Dedifferentiated amniotic fluid mesenchymal stem cell (primary cell): ENCODE measurements around the gene KREMEN2.
A peak's percentile ranks its signal among the peaks of the same experiment; 100 is the strongest.

ENCODE experiments used
- DNase-seq: peaks from one replicate; pipeline ENCODE4 v3.0.0-alpha.2; 2016; ENCODE audit errors: extremely low spot score

KREMEN2 gene

GRCh38 chr16:2980227-2981176 is 16.4 kb downstream of the KREMEN2 start, which contains the start of gene PKMYT1:
PKMYT1 (minus strand) TSS chr16:2980446; CDS start chr16:2979657, 789 bp downstream.
- DNase-seq: peak; percentile 76

GRCh38 chr16:2981177-2981898 is 17.3 kb downstream of the KREMEN2 start:
- DNase-seq: no peak

GRCh38 chr16:2981899-2982250 is 17.8 kb downstream of the KREMEN2 start:
- DNase-seq: no peak

- DNase-seq: no peak
These were observed 18.3 kb downstream of the KREMEN2 start for GRCh38 chr16:2982402-2982801.

GRCh38 chr16:2983706-2984136 is 19.6 kb downstream of the KREMEN2 start:
- DNase-seq: peak; percentile 77

- no peak for DNase-seq
These were observed 21.4 kb downstream of the KREMEN2 start for GRCh38 chr16:2985462-2985861.

GRCh38 chr16:2985893-2986355 is 21.8 kb downstream of the KREMEN2 start:
- no peak for DNase-seq

GRCh38 chr16:2986623-2987188 is 22.6 kb downstream of the KREMEN2 start:
- no peak for DNase-seq

- DNase-seq: no peak
These were observed 23.2 kb downstream of the KREMEN2 start for GRCh38 chr16:2987286-2987685.

- no peak for DNase-seq
These were observed 23.8 kb downstream of the KREMEN2 start for GRCh38 chr16:2987833-2988232.

- DNase-seq: no peak
These were observed 24.6 kb downstream of the KREMEN2 start for GRCh38 chr16:2988590-2989099.

- no peak for DNase-seq
These were observed 26.8 kb downstream of the KREMEN2 start for GRCh38 chr16:2990891-2991290.

- no peak for DNase-seq
These were observed 27.6 kb downstream of the KREMEN2 start for GRCh38 chr16:2991566-2992261.

GRCh38 chr16:2992383-2993081 is 28.5 kb downstream of the KREMEN2 start:
- no peak for DNase-seq

GRCh38 chr16:2996298-2996697 is 32.2 kb downstream of the KREMEN2 start:
- DNase-seq: no peak

- DNase-seq: no peak
These were observed 35.9 kb downstream of the KREMEN2 start for GRCh38 chr16:2999929-3000328.

GRCh38 chr16:3000540-3000939 is 36.5 kb downstream of the KREMEN2 start:
- DNase-seq: no peak

GRCh38 chr16:3001316-3001715 is 37.2 kb downstream of the KREMEN2 start:
- no peak for DNase-seq

- DNase-seq: peak; percentile 89
These were observed 39.7 kb downstream of the KREMEN2 start for GRCh38 chr16:3003582-3004270.

GRCh38 chr16:3004319-3004718 is 40.2 kb downstream of the KREMEN2 start:
- DNase-seq: no peak
